RWPE2 (cell line): ENCODE measurements around the gene FRMD6.

Experiments used
- ATAC-seq: fragments of 200-7000 bp; cut with Tn5 transposase; 3 replicates; pipeline ENCODE4 v1.9.1; 2021; ENCODE audit warnings: low read depth
- DNase-seq: peaks from one replicate; pipeline ENCODE4 v3.0.0-alpha.2; 2020; ENCODE audit warnings: low spot score
- H3K27ac ChIP-seq: fragments of 450-650 bp; 2 replicates; pipeline ENCODE4 v1.5.1; 2017; ENCODE audit warnings: mild to moderate bottlenecking; ENCODE audit not compliant: poor library complexity, severe bottlenecking
- H3K27me3 ChIP-seq: fragments of 250-450 bp; sonication (Bioruptor Pico); 2 replicates; pipeline ENCODE4 v1.5.1; 2021; ENCODE audit warnings: mild to moderate bottlenecking, moderate library complexity; ENCODE audit not compliant: insufficient read depth, poor library complexity, severe bottlenecking
- H3K36me3 ChIP-seq: fragments of 250-450 bp; sonication (Bioruptor Pico); 2 replicates; pipeline ENCODE4 v1.5.1; 2020; ENCODE audit warnings: low read depth, mild to moderate bottlenecking, moderate library complexity
- H3K4me1 ChIP-seq: fragments of 250-450 bp; sonication (Bioruptor Pico); 2 replicates; pipeline ENCODE4 v1.5.1; 2021; ENCODE audit warnings: mild to moderate bottlenecking, moderate library complexity; ENCODE audit not compliant: insufficient read depth, poor library complexity, severe bottlenecking
- H3K4me3 ChIP-seq: fragments of 250-450 bp; sonication (Bioruptor Pico); 2 replicates; pipeline ENCODE4 v1.5.1; 2021; ENCODE audit warnings: mild to moderate bottlenecking, moderate library complexity; ENCODE audit not compliant: severe bottlenecking
- H3K9me3 ChIP-seq: fragments of 250-450 bp; sonication (Bioruptor Pico); 2 replicates; pipeline ENCODE4 v1.5.1; 2021; ENCODE audit warnings: mild to moderate bottlenecking, moderate library complexity; ENCODE audit not compliant: severe bottlenecking
- CTCF ChIP-seq: fragments of 450-650 bp; IDR thresholded peaks from one replicate; pipeline ENCODE4 v1.5.1; 2017; ENCODE audit warnings: mild to moderate bottlenecking, moderate library complexity; ENCODE audit not compliant: poor library complexity, severe bottlenecking

FRMD6 gene

GRCh38 chr14:51651388-51652167 is at the start of gene FRMD6:
Gene FRMD6, plus strand, starts transcription at chr14:51651910. Its CDS starts 37,927 bp downstream, at chr14:51689837.
- peak; percentile 73 for ATAC-seq
- Histone ChIP-seq H3K27me3 (no peaks in the 10 kb centered on the region), H3K9me3 (no peaks in the 10 kb centered on the region), H3K36me3 (peaks cover 34% of the 10 kb centered on the region), H3K27ac (peak within 1 kb of the TSS; percentile 90), H3K4me1 (peaks cover 46% of the 10 kb centered on the region), H3K4me3 (peak within 1 kb of the TSS; percentile 90)
- peak; percentile 87 for DNase-seq
- TF ChIP-seq CTCF: peak; percentile 78

GRCh38 chr14:51602310-51602709 is 49.4 kb upstream of the FRMD6 start:
- no peak for ATAC-seq
- H3K4me3 ChIP-seq: no peak overlapping the region
- DNase-seq: no peak
- peaks cover 10% of the 10 kb centered on the region; the same call in 1 of the 2 replicates for H3K36me3 ChIP-seq
- no peaks in the 10 kb centered on the region for H3K27me3 ChIP-seq
- no peak for TF ChIP-seq CTCF
- no peak overlapping the region for H3K27ac ChIP-seq
- H3K9me3 ChIP-seq: no peaks in the 10 kb centered on the region
- H3K4me1 ChIP-seq: peaks cover 9% of the 10 kb centered on the region

DNA sequence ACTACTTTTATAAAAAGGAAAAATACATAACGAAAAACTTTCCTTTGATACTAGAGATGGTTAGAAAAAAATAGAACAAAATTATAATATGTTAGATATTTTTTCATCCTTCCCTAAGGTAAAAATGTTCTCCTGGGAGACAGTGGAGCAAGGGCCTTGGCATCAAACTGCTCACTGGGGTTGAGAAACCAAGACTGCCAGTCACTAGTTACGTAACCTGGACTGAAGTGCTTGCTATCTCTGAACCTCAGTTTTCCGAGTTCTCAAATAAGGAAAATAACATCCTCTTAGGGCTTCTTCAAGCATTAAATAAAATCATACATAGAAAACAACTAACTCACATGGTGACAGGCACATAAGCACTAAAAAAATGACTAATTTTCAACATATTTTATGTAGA is 48.2 kb upstream of the FRMD6 start:
- H3K36me3 ChIP-seq: peaks cover 15% of the 10 kb centered on the region; the same call in 1 of the 2 replicates
- H3K9me3 ChIP-seq: no peaks in the 10 kb centered on the region
- DNase-seq: no peak
- H3K4me3 ChIP-seq: no peak overlapping the region
- H3K27ac ChIP-seq: no peak overlapping the region
- no peak for ATAC-seq
- H3K27me3 ChIP-seq: no peaks in the 10 kb centered on the region
- no peak for TF ChIP-seq CTCF
- peaks cover 8% of the 10 kb centered on the region for H3K4me1 ChIP-seq

DNA sequence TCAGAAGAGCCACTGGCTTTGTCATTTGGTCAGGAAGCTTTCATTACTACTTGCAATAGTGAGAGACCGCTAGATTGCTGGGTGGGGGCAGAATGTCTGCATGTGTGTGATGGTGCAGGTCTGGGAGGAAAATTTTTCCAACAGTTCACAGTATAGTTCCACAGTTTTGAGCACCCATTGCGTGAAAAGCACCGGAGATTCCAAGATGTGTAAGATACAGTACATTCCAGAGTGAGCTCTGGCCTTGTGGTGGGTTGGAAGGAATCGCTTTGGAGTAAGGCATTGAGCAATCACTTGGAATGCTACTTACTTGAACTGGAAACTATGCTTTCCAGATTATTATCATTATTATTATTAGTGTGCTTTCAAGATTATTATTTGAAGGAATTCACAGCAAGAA is 47.6 kb upstream of the FRMD6 start:
- peak; percentile 66; the same call in 2 of the 3 replicates for ATAC-seq
- H3K27ac ChIP-seq: no peak overlapping the region
- no peaks in the 10 kb centered on the region for H3K9me3 ChIP-seq
- no peak for TF ChIP-seq CTCF
- H3K36me3 ChIP-seq: peaks cover 15% of the 10 kb centered on the region; the same call in 1 of the 2 replicates
- peaks cover 5% of the 10 kb centered on the region for H3K4me1 ChIP-seq
- no peak for DNase-seq
- no peak overlapping the region for H3K4me3 ChIP-seq
- no peaks in the 10 kb centered on the region for H3K27me3 ChIP-seq

- Histone ChIP-seq H3K4me1 (peaks cover 5% of the 10 kb centered on the region), H3K36me3 (0 out of 2 replicates have a peak, but pooled peaks cover 8% of the 10 kb centered on the region), H3K27ac (no peak overlapping the region), H3K27me3 (no peaks in the 10 kb centered on the region), H3K4me3 (no peak overlapping the region), H3K9me3 (no peaks in the 10 kb centered on the region)
- TF ChIP-seq CTCF: no peak
- ATAC-seq (no peak), DNase-seq (no peak)
Observed at GRCh38 chr14:51605575-51605974, 46.1 kb upstream of the FRMD6 start.
